ENCODE data around the gene XRCC1. TPM values are rescaled to one million over a fixed set of nuclear protein-coding genes. Genes with fewer than 3 reads are reported as not detected.

XRCC1 gene
- total and polyA plus RNA-seq, 9 of the 15 experiments (the other 6 are each of a cell fraction or from before 2014, with no cell fraction given): 1.5 to 36.9 (median 24.9) TPM

DNA sequence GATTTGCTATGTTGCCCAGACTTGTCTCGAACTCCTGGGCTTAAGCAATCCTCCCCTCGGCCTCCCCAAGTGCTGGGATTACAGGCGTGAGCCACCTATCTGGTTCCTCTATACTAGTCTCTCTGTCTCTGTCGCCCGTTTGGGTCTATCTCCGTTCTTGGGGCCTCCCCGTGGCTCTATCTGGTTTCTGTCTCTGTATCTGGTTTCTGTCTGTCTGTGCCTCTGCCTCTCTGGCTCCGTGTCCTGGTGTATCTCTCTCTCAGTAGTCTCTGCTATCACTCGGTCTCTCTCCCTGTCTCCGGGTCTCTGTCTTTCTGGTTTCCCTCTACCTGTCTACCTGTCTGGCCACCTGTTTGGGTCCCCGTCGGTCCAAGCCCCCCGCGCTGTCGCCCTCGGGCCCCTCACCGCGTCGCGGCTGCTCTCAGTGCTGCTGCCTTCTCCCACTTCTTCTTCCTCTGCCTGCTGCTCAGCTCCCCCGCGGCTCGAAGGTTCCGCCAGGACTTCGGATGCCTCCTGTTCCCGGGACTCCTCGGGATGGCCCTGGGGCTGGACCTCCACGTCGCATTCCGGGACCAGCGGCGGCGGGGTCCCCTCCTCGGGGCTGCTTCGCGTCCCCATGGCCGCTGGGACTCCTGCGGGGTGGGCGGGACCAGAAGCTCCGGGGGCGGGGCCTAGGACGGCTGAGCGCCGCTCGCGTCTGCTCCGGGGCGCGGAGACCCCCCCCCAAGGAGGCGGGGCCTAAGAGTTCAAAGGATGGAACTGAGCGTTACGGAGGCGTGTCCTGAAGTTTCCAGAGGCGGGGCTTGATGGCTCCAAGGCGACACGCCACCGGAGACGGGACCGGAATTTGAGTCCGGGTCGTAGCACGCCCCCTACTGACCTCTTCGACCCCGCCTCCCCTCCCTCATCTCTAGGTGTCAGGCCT lies 71.6 kb downstream of the XRCC1 start (continued):
- TF ChIP-seq RFX1 (IDR thresholded peaks at IDR 0.05) (peak; percentile 63), DPF2 (IDR thresholded peaks at IDR 0.05) (peak; percentile 55; the same call in 1 of the 2 replicates), ZNF324 (CRISPR knock-in tag; IDR thresholded peaks at IDR 0.05) (no peak), PHF8 (IDR thresholded peaks at IDR 0.05; ENCODE audit: borderline replicate concordance, low read length) (peak; percentile 77; the same call in 1 of the 2 replicates), ZEB2 (IDR thresholded peaks at IDR 0.05) (peak; percentile 75), NFIX (CRISPR knock-in tag; IDR thresholded peaks at IDR 0.05; ENCODE audit: low read depth) (no peak), BRD9 (IDR thresholded peaks at IDR 0.05; ENCODE audit: low read depth, partially characterized antibody) (peak; percentile 53), HNRNPLL (IDR thresholded peaks at IDR 0.05; ENCODE audit: low read depth, low read length, poor library complexity, severe bottlenecking) (no peak), ZNF197 (CRISPR knock-in tag; IDR thresholded peaks at IDR 0.05; ENCODE audit: low read depth) (no peak), KDM4B (IDR thresholded peaks at IDR 0.05; ENCODE audit: borderline replicate concordance in 2 of 2, low read depth in 1 of 2) (no peak), ILF3 (IDR thresholded peaks at IDR 0.05; ENCODE audit: borderline replicate concordance) (no peak)
- TF ChIP-seq, protein P1, sequence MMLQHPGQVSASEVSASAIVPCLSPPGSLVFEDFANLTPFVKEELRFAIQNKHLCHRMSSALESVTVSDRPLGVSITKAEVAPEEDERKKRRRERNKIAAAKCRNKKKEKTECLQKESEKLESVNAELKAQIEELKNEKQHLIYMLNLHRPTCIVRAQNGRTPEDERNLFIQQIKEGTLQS (IDR thresholded peaks at IDR 0.05): no peak
- TF ChIP-seq, protein P1 (CRISPR knock-in tag; conservative IDR thresholded peaks at IDR 0.05): no peak
- TF ChIP-seq, protein P2, sequence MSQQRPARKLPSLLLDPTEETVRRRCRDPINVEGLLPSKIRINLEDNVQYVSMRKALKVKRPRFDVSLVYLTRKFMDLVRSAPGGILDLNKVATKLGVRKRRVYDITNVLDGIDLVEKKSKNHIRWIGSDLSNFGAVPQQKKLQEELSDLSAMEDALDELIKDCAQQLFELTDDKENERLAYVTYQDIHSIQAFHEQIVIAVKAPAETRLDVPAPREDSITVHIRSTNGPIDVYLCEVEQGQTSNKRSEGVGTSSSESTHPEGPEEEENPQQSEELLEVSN (IDR thresholded peaks at IDR 0.05; ENCODE audit: borderline replicate concordance in 1 of 2, extremely low read depth in 1 of 2, insufficient read depth in 1 of 2, insufficient read length in 1 of 2, low read depth in 1 of 2, low read length in 1 of 2, poor library complexity in 1 of 2, severe bottlenecking in 1 of 2): peak in 1 of 2 experiments; percentile 25
- TF ChIP-seq, protein P3, sequence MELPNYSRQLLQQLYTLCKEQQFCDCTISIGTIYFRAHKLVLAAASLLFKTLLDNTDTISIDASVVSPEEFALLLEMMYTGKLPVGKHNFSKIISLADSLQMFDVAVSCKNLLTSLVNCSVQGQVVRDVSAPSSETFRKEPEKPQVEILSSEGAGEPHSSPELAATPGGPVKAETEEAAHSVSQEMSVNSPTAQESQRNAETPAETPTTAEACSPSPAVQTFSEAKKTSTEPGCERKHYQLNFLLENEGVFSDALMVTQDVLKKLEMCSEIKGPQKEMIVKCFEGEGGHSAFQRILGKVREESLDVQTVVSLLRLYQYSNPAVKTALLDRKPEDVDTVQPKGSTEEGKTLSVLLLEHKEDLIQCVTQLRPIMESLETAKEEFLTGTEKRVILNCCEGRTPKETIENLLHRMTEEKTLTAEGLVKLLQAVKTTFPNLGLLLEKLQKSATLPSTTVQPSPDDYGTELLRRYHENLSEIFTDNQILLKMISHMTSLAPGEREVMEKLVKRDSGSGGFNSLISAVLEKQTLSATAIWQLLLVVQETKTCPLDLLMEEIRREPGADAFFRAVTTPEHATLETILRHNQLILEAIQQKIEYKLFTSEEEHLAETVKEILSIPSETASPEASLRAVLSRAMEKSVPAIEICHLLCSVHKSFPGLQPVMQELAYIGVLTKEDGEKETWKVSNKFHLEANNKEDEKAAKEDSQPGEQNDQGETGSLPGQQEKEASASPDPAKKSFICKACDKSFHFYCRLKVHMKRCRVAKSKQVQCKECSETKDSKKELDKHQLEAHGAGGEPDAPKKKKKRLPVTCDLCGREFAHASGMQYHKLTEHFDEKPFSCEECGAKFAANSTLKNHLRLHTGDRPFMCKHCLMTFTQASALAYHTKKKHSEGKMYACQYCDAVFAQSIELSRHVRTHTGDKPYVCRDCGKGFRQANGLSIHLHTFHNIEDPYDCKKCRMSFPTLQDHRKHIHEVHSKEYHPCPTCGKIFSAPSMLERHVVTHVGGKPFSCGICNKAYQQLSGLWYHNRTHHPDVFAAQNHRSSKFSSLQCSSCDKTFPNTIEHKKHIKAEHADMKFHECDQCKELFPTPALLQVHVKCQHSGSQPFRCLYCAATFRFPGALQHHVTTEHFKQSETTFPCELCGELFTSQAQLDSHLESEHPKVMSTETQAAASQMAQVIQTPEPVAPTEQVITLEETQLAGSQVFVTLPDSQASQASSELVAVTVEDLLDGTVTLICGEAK (IDR thresholded peaks at IDR 0.05): peak; percentile 42
- TF ChIP-seq, protein P3 (CRISPR knock-in tag; IDR thresholded peaks at IDR 0.05): no peak
